OCI-LY1 (cell line): ENCODE results near the gene INTS12.

Experiments used
- H2AFZ ChIP-seq: fragments of 200-600 bp; sonication (generic), shearing (Covaris generic); 2 replicates; pipeline ENCODE4 v1.6.0; 2014; ENCODE audit warnings: antibody characterized with exemption, mild to moderate bottlenecking, low read length
- H3F3A ChIP-seq: fragments of 200-600 bp; sonication (generic), shearing (Covaris generic); 2 replicates; pipeline ENCODE4 v1.6.0; 2014; ENCODE audit warnings: mild to moderate bottlenecking, antibody characterized with exemption, low read length, moderate library complexity; ENCODE audit not compliant: insufficient read depth
- H3K27ac ChIP-seq: fragments of 200-600 bp; sonication (generic); 2 replicates; pipeline ENCODE4 v1.5.1; 2014; ENCODE audit warnings: low read length, mixed run types, mild to moderate bottlenecking, low read depth; ENCODE audit not compliant: poor library complexity, severe bottlenecking
- H3K27me3 ChIP-seq: fragments of 200-600 bp; sonication (generic); 2 replicates; pipeline ENCODE4 v1.6.0; 2014; ENCODE audit warnings: antibody characterized with exemption, mild to moderate bottlenecking, low read length, moderate library complexity; ENCODE audit not compliant: insufficient read depth
- H3K36me3 ChIP-seq: fragments of 200-600 bp; sonication (generic); 2 replicates; pipeline ENCODE4 v1.6.1; 2014; ENCODE audit warnings: mild to moderate bottlenecking, antibody characterized with exemption, low read length, moderate library complexity, mixed read lengths; ENCODE audit not compliant: insufficient read depth
- H3K4me1 ChIP-seq: fragments of 200-600 bp; sonication (generic); 2 replicates; pipeline ENCODE4 v1.5.1; 2014; ENCODE audit warnings: mild to moderate bottlenecking, low read length, moderate library complexity; ENCODE audit not compliant: insufficient read depth, severe bottlenecking
- H3K4me2 ChIP-seq: fragments of 200-600 bp; sonication (generic), shearing (Covaris generic); 2 replicates; pipeline ENCODE4 v1.6.1; 2014; ENCODE audit warnings: low read length
- H3K4me3 ChIP-seq: fragments of 200-600 bp; sonication (generic); 2 replicates; pipeline ENCODE4 v1.5.1; 2014; ENCODE audit warnings: low read length, low read depth, mild to moderate bottlenecking, mixed read lengths; ENCODE audit not compliant: poor library complexity, severe bottlenecking
- H3K79me2 ChIP-seq: fragments of 200-600 bp; shearing (Covaris generic); 2 replicates; pipeline ENCODE4 v1.6.1; 2016; ENCODE audit warnings: mixed run types, low read length, mixed read lengths; ENCODE audit not compliant: insufficient read depth
- H3K9ac ChIP-seq: fragments of 200-600 bp; sonication (generic), shearing (Covaris generic); 2 replicates; pipeline ENCODE4 v1.6.1; 2014; ENCODE audit warnings: mild to moderate bottlenecking, low read length, mixed read lengths
- H3K9me2 ChIP-seq: fragments of 200-600 bp; sonication (generic), shearing (Covaris generic); 2 replicates; pipeline ENCODE4 v1.6.1; 2014; ENCODE audit warnings: low read depth, mild to moderate bottlenecking, low read length, mixed read lengths
- H3K9me3 ChIP-seq: fragments of 200-600 bp; shearing (Covaris generic); 2 replicates; pipeline ENCODE4 v1.6.1; 2014; ENCODE audit warnings: low read length, mixed read lengths
- H4K20me1 ChIP-seq: fragments of 200-600 bp; sonication (generic), shearing (Covaris generic); 2 replicates; pipeline ENCODE4 v1.6.0; 2016; ENCODE audit warnings: mild to moderate bottlenecking, low read length; ENCODE audit not compliant: insufficient read depth
- CTCF ChIP-seq: fragments of 200-600 bp; sonication (generic), shearing (Covaris generic); IDR thresholded peaks from 2 replicates; pipeline ENCODE4 v1.5.1; 2017; ENCODE audit warnings: mild to moderate bottlenecking, antibody characterized with exemption, low read length, moderate library complexity, mixed read lengths
- EZH2 ChIP-seq: fragments of 200-600 bp; sonication (generic), shearing (Covaris generic); IDR thresholded peaks from 2 replicates; pipeline ENCODE4 v1.8.0; 2017; ENCODE audit warnings: borderline replicate concordance, mixed run types, mild to moderate bottlenecking, antibody characterized with exemption, low read length, moderate library complexity, mixed read lengths

INTS12 gene

DNA sequence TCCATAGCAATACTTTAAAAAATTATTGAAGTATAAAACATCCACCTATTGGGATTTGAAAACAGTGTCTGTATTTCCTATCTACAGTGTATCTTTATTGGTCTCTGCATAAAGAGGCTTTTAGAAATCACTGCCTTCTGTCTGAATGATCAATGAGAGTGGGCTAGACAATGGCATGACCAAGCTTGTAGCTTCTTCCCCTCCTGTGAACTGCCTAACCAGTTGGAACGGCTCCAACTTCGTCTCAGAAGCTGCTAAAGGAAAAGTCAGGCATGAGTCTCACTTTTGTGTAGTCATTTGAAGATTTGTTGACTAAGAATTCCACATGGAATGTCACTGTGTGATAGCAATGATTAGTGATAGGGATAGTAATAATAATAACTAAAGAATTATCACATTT lies 64.2 kb downstream of the INTS12 start:
- Histone ChIP-seq H3K27ac (no peak overlapping the region), H2AFZ (no peak overlapping the region)

GRCh38 chr4:105641845-105642244 lies 66.6 kb downstream of the INTS12 start:
- Histone ChIP-seq H3K27me3 (no peaks in the 10 kb centered on the region), H2AFZ (no peak overlapping the region), H3K4me2 (no peak overlapping the region), H3K9me3 (no peaks in the 10 kb centered on the region; the same call in 1 of the 2 replicates), H3K9ac (no peak overlapping the region), H4K20me1 (no peaks in the 10 kb centered on the region), H3K27ac (no peak overlapping the region), H3K4me3 (no peak overlapping the region), H3F3A (no peaks in the 10 kb centered on the region), H3K4me1 (peaks cover 29% of the 10 kb centered on the region), H3K36me3 (no peaks in the 10 kb centered on the region), H3K9me2 (no peaks in the 10 kb centered on the region), H3K79me2 (no peaks in the 10 kb centered on the region)
- no peak for TF ChIP-seq EZH2

More for the DNA sequence above, 64.2 kb downstream of the INTS12 start:
- Histone ChIP-seq H3K36me3 (no peaks in the 10 kb centered on the region), H3K9ac (no peak overlapping the region), H4K20me1 (no peaks in the 10 kb centered on the region), H3K9me3 (no peaks in the 10 kb centered on the region; the same call in 1 of the 2 replicates), H3K4me3 (no peak overlapping the region), H3F3A (no peaks in the 10 kb centered on the region), H3K79me2 (no peaks in the 10 kb centered on the region), H3K9me2 (no peaks in the 10 kb centered on the region), H3K4me2 (no peak overlapping the region), H3K4me1 (peaks cover 9% of the 10 kb centered on the region), H3K27me3 (no peaks in the 10 kb centered on the region)
- TF ChIP-seq CTCF (no peak), EZH2 (no peak)

DNA sequence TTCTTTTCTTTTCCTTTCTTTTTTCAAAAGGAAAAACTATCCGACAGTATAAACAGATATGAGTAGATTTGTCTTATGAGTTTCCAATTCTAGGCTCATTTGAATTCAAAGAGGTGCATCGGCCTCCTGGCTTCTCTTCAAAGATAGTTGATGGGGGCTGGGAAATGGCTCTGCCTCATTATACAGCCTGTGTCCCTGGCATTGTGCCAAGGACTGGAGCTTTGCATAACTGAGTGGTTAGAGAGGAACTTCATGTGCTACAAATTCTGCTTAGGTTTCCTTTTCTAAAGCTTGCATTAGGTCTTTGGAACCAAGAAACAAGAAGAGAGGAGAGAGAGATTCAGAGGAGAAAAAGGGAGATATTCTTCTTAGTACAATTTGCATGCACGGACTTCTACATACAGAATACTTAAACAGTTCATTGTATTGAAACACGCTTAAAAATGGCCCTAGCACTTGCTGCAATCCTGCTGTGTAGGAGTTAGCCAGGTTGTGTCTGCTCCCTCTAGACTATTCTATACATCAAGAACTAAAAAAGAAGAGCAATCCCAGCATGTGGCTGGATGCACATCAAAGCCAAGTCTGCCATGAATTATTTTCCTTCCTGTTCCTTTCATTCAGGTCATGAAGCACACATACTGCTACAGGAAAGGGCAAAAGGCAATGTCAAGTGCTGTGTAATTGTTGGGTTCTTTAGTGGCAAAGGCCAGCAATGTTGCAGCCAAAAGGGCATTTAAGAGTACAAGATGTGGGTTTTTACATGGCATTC lies 70.9 kb downstream of the INTS12 start:
- Histone ChIP-seq H2AFZ (peak overlapping the region; percentile 83; the same call in 1 of the 2 replicates), H3K27me3 (no peaks in the 10 kb centered on the region), H3K9me3 (no peaks in the 10 kb centered on the region; the same call in 1 of the 2 replicates), H3F3A (no peaks in the 10 kb centered on the region; the same call in 1 of the 2 replicates), H3K36me3 (no peaks in the 10 kb centered on the region), H3K9ac (peak overlapping the region; percentile 56), H3K9me2 (no peaks in the 10 kb centered on the region), H3K4me3 (peak overlapping the region; percentile 43), H3K4me2 (peak overlapping the region; percentile 68), H4K20me1 (no peaks in the 10 kb centered on the region), H3K27ac (peak overlapping the region; percentile 93), H3K4me1 (peaks cover 56% of the 10 kb centered on the region), H3K79me2 (no peaks in the 10 kb centered on the region)
- TF ChIP-seq EZH2 (no peak), CTCF (no peak)
